Duodenal mucosa (tissue), 2 donors: Measurements from ENCODE around the gene SLCO2B1.

ENCODE experiments used
- H3K27ac ChIP-seq: one replicate; pipeline ENCODE4 v1.7.0; 2013; ENCODE audit warnings: low read depth, low read length
- H3K27me3 ChIP-seq, 2 donors: one replicate each; pipeline ENCODE4 v1.7.0; 2013; ENCODE audit warnings: low read length in 2 of 2, control low read depth in 1 of 2; ENCODE audit not compliant: insufficient read depth in 2 of 2, control insufficient read depth in 1 of 2
- H3K36me3 ChIP-seq, 2 donors: one replicate each; pipeline ENCODE4 v1.7.0; 2013; ENCODE audit warnings: low read length in 2 of 2, control low read depth in 1 of 2; ENCODE audit not compliant: insufficient read depth in 2 of 2, control insufficient read depth in 1 of 2
- H3K4me1 ChIP-seq, 2 donors: one replicate each; pipeline ENCODE4 v1.7.0; 2013; ENCODE audit warnings: low read length in 2 of 2, control low read depth in 1 of 2; ENCODE audit not compliant: insufficient read depth in 2 of 2, control insufficient read depth in 1 of 2
- H3K4me3 ChIP-seq, 2 donors: one replicate each; pipeline ENCODE4 v1.7.0; 2013; ENCODE audit warnings: low read length in 2 of 2, low read depth in 1 of 2
- H3K9ac ChIP-seq, 2 donors: one replicate each; pipeline ENCODE4 v1.7.0; 2013; ENCODE audit warnings: low read length in 2 of 2, low read depth in 1 of 2
- H3K9me3 ChIP-seq, 2 donors: one replicate each; pipeline ENCODE4 v1.7.0; 2013; ENCODE audit warnings: low read length in 2 of 2, control low read depth in 1 of 2; ENCODE audit not compliant: control insufficient read depth in 1 of 2

SLCO2B1 gene

GRCh38 chr11:75245356-75246005 is 94.6 kb downstream of the SLCO2B1 start:
- H3K27me3 ChIP-seq = peaks cover 20 to 34% of the 10 kb centered on the region in 2 donors
- H3K4me3 ChIP-seq = no peak overlapping the region
- H3K27ac ChIP-seq = no peak overlapping the region
- no peak overlapping the region for H3K9ac ChIP-seq
- peaks cover 1 to 4% of the 10 kb centered on the region in 2 donors for H3K4me1 ChIP-seq
- H3K36me3 ChIP-seq = no peaks in the 10 kb centered on the region
- H3K9me3 ChIP-seq = no peaks in the 10 kb centered on the region

GRCh38 chr11:75246006-75246670 is 95.2 kb downstream of the SLCO2B1 start:
- Histone ChIP-seq H3K9me3 (no peaks in the 10 kb centered on the region), H3K27me3 (peaks cover 20 to 32% of the 10 kb centered on the region in 2 donors), H3K27ac (no peak overlapping the region), H3K36me3 (no peaks in the 10 kb centered on the region), H3K9ac (no peak overlapping the region), H3K4me1 (peaks cover 0 to 3% of the 10 kb centered on the region in 2 donors), H3K4me3 (no peak overlapping the region)

GRCh38 chr11:75246671-75247350 is 95.9 kb downstream of the SLCO2B1 start:
- H3K27ac ChIP-seq = no peak overlapping the region
- no peaks in the 10 kb centered on the region for H3K36me3 ChIP-seq
- H3K9ac ChIP-seq = no peak overlapping the region
- no peak overlapping the region for H3K4me3 ChIP-seq
- peaks cover 20 to 32% of the 10 kb centered on the region in 2 donors for H3K27me3 ChIP-seq
- peaks cover 0 to 3% of the 10 kb centered on the region in 2 donors for H3K4me1 ChIP-seq
- H3K9me3 ChIP-seq = no peaks in the 10 kb centered on the region

- Histone ChIP-seq H3K4me1 (no peaks in the 10 kb centered on the region), H3K27ac (no peak overlapping the region), H3K9ac (no peak overlapping the region), H3K4me3 (no peak overlapping the region), H3K9me3 (no peaks in the 10 kb centered on the region), H3K27me3 (peaks cover 5 to 15% of the 10 kb centered on the region in 2 donors), H3K36me3 (no peaks in the 10 kb centered on the region)
Measured at GRCh38 chr11:75248924-75249256, 98.0 kb downstream of the SLCO2B1 start.

GRCh38 chr11:75249704-75250103 is 98.8 kb downstream of the SLCO2B1 start:
- no peaks in the 10 kb centered on the region for H3K36me3 ChIP-seq
- H3K4me1 ChIP-seq = no peaks in the 10 kb centered on the region
- H3K9ac ChIP-seq = no peak overlapping the region
- H3K4me3 ChIP-seq = no peak overlapping the region
- H3K27ac ChIP-seq = no peak overlapping the region
- peaks cover 3 to 7% of the 10 kb centered on the region in 2 donors for H3K27me3 ChIP-seq
- no peaks in the 10 kb centered on the region for H3K9me3 ChIP-seq

- no peak overlapping the region for H3K9ac ChIP-seq
- no peaks in the 10 kb centered on the region for H3K36me3 ChIP-seq
- no peaks in the 10 kb centered on the region for H3K4me1 ChIP-seq
- no peak overlapping the region for H3K4me3 ChIP-seq
- H3K9me3 ChIP-seq = no peaks in the 10 kb centered on the region
- no peak overlapping the region for H3K27ac ChIP-seq
- H3K27me3 ChIP-seq = peaks cover 0 to 4% of the 10 kb centered on the region in 2 donors
Measured at GRCh38 chr11:75254326-75254725, 103.4 kb downstream of the SLCO2B1 start.
